Caco-2 (cell line): ENCODE results near the gene ST6GALNAC1. TPM values are rescaled to one million over a fixed set of nuclear protein-coding genes. Genes with fewer than 3 reads are reported as not detected.

Experiments
- BruUV-seq: library from RNA; stranded (reverse); fragments of 400-500 nt; replicated peaks from 2 replicates; lab custom pipeline; 2021; lab: Mats Ljungman, UMichigan
- CTCF ChIA-PET: fragments of 300-600 bp; sonication (Branson Sonifier 250); formaldehyde crosslinking; loops from one replicate; lab custom pipeline; 2022; ENCODE audit warnings: antibody characterized with exemption; lab: Charles Lee
- POLR2A ChIA-PET: fragments of 300-600 bp; sonication (Branson Sonifier 250); formaldehyde crosslinking; loops from one replicate; lab custom pipeline; 2022; ENCODE audit warnings: antibody characterized with exemption; lab: Charles Lee
- DNase-seq, 2 experiments: peaks; one replicate each; pipeline versions ENCODE4 v3.0.0 to v3.0.0-alpha.2; 2020 to 2022
- H3K27me3 ChIP-seq: replicated peaks from 2 replicates; pipeline ENCODE4 v1.6.0; 2011; ENCODE audit warnings: low read length; ENCODE audit not compliant: control insufficient read depth, insufficient read depth
- H3K36me3 ChIP-seq: 2 replicates; pipeline ENCODE4 v1.5.1; 2011; ENCODE audit warnings: low read length; ENCODE audit not compliant: control insufficient read depth, insufficient read depth
- H3K4me1 ChIP-seq: fragments of 250-450 bp; sonication (Bioruptor Pico); 2 replicates; pipeline ENCODE4 v1.5.1; 2020; ENCODE audit warnings: mild to moderate bottlenecking
- H3K4me3 ChIP-seq: 2 replicates; pipeline ENCODE4 v1.5.1; 2011; ENCODE audit warnings: low read depth, mild to moderate bottlenecking, control low read depth, low read length
- H3K9me3 ChIP-seq: fragments of 250-450 bp; sonication (Bioruptor Pico); 2 replicates; pipeline ENCODE4 v1.5.1; 2020; ENCODE audit warnings: mild to moderate bottlenecking, moderate library complexity
- H3K27ac Mint-ChIP-seq: one replicate; pipeline ENCODE4 v1.8.0; 2022; ENCODE audit warnings: mixed read lengths; ENCODE audit not compliant: unreplicated experiment
- H3K27me3 Mint-ChIP-seq: one replicate; pipeline ENCODE4 v1.8.0; 2022; ENCODE audit warnings: mixed read lengths; ENCODE audit not compliant: insufficient read depth, unreplicated experiment
- H3K36me3 Mint-ChIP-seq: one replicate; pipeline ENCODE4 v1.8.0; 2022; ENCODE audit warnings: mild to moderate bottlenecking, mixed read lengths; ENCODE audit not compliant: insufficient read depth, unreplicated experiment
- H3K4me1 Mint-ChIP-seq: one replicate; pipeline ENCODE4 v1.8.0; 2022; ENCODE audit warnings: low read depth, mixed read lengths; ENCODE audit not compliant: unreplicated experiment
- H3K4me3 Mint-ChIP-seq: one replicate; pipeline ENCODE4 v1.8.0; 2022; ENCODE audit warnings: mild to moderate bottlenecking, moderate library complexity, mixed read lengths; ENCODE audit not compliant: unreplicated experiment
- H3K9me3 Mint-ChIP-seq: one replicate; pipeline ENCODE4 v1.8.0; 2022; ENCODE audit warnings: mixed read lengths; ENCODE audit not compliant: unreplicated experiment
- intact Hi-C: fragments of 100-400 bp; cut with micrococcal nuclease; formaldehyde crosslinking; loops from one replicate; pipeline ENCODE4 v1.10.0; 2022; ENCODE audit not compliant: unreplicated experiment
- total RNA-seq: library from RNA; stranded (reverse); gene quantifications from 2 replicates; pipeline ENCODE4 v1.2.3, GENCODE V29; 2022
- TF ChIP-seq, protein P1 (sequence below), 2 experiments: fragments of 200-600 bp in 1 of 2; IDR thresholded peaks; 1 replicate in 1 of 2; 2 replicates in 1 of 2; pipeline versions ENCODE4 v1.5.1 to v1.8.0; 2011 to 2022; ENCODE audit warnings: antibody characterized with exemption in 1 of 2, control low read depth in 1 of 2, inconsistent platforms in 1 of 2, low read depth in 1 of 2, low read length in 1 of 2, mild to moderate bottlenecking in 1 of 2, moderate library complexity in 1 of 2; ENCODE audit not compliant: insufficient read depth in 1 of 2, severe bottlenecking in 1 of 2, unreplicated experiment in 1 of 2

ST6GALNAC1 gene
- total RNA-seq, 1 experiment from 2014 or later = 1.7 TPM

DNA sequence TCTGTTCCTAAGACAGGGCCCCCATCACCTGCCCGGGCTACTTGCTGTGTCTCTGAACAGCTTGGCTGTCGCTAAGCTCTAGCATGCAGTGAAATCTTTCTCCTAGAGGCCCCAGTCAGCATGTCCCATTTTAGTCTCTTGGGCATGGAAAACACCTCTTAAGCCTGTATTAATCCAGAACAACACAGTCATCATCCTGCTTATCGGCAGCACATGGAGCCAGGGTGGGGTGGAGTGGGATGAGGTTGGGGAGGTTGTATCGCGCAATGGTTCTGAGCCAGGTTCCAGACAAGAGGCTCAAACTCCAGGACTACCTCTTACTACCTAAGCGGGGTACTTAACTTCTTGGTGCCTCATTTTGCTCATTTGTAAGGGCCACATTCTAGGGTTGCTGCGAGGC is 65.7 kb downstream of the ST6GALNAC1 start:
- no peak overlapping the region for H3K27ac Mint-ChIP-seq
- H3K36me3 Mint-ChIP-seq = peaks cover 11% of the 10 kb centered on the region
- Histone ChIP-seq H3K4me1 (no peaks in the 10 kb centered on the region), H3K27me3 (no peaks in the 10 kb centered on the region), H3K9me3 (no peaks in the 10 kb centered on the region), H3K4me3 (no peak overlapping the region), H3K36me3 (no peaks in the 10 kb centered on the region)
- no peaks in the 10 kb centered on the region for H3K9me3 Mint-ChIP-seq
- CTCF ChIA-PET = interaction anchor here (0.5 kb wide), 1 partner anchor 121 kb away, joined by 3 read pairs; no protein-coding TSS in a partner anchor
- H3K4me3 Mint-ChIP-seq = no peak overlapping the region
- DNase-seq = no peak
- intact Hi-C loops = no loop called here
- TF ChIP-seq, protein P1, sequence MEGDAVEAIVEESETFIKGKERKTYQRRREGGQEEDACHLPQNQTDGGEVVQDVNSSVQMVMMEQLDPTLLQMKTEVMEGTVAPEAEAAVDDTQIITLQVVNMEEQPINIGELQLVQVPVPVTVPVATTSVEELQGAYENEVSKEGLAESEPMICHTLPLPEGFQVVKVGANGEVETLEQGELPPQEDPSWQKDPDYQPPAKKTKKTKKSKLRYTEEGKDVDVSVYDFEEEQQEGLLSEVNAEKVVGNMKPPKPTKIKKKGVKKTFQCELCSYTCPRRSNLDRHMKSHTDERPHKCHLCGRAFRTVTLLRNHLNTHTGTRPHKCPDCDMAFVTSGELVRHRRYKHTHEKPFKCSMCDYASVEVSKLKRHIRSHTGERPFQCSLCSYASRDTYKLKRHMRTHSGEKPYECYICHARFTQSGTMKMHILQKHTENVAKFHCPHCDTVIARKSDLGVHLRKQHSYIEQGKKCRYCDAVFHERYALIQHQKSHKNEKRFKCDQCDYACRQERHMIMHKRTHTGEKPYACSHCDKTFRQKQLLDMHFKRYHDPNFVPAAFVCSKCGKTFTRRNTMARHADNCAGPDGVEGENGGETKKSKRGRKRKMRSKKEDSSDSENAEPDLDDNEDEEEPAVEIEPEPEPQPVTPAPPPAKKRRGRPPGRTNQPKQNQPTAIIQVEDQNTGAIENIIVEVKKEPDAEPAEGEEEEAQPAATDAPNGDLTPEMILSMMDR (IDR thresholded peaks at IDR 0.05; ENCODE audit: insufficient read depth in 1 of 2, low read depth in 1 of 2, low read length in 1 of 2, severe bottlenecking in 1 of 2, unreplicated experiment in 1 of 2) = no peak
- POLR2A ChIA-PET = no interaction called here
- no peaks in the 10 kb centered on the region for H3K4me1 Mint-ChIP-seq
- no TSS peak for BruUV-seq
- no peaks in the 10 kb centered on the region for H3K27me3 Mint-ChIP-seq

DNA sequence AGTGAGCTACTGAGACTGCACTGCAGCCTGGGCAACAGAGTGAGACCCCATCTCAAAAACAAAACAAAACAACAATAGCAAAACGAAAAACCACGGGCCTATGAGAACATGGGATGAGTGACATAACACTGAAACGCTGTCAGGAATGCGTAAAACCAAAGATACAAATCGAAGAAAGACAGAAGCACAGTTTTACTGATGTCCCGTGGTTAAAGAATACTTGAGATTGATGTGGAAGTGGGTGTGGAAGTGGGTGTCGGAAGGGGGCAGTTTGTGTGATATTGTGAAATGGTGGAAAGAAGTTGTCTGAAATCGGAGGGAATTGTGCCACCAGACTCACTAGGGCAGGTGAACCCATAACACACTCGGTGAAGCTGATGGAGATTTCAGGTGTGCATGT is 67.4 kb downstream of the ST6GALNAC1 start:
- BruUV-seq = no TSS peak
- no peak overlapping the region for H3K4me3 ChIP-seq
- H3K4me1 ChIP-seq = peaks cover under 1% of the 10 kb centered on the region; the same call in 1 of the 2 replicates
- DNase-seq = no peak
- CTCF ChIA-PET = no interaction called here
- Mint-ChIP-seq H3K27ac (no peak overlapping the region), H3K27me3 (no peaks in the 10 kb centered on the region), H3K4me3 (no peak overlapping the region), H3K36me3 (peaks cover 11% of the 10 kb centered on the region), H3K4me1 (no peaks in the 10 kb centered on the region), H3K9me3 (no peaks in the 10 kb centered on the region)
- no peaks in the 10 kb centered on the region for H3K36me3 ChIP-seq
- POLR2A ChIA-PET = no interaction called here
- H3K27me3 ChIP-seq = no peaks in the 10 kb centered on the region
- intact Hi-C loops = no loop called here
- TF ChIP-seq, protein P1 (IDR thresholded peaks at IDR 0.05; ENCODE audit: insufficient read depth in 1 of 2, low read depth in 1 of 2, low read length in 1 of 2, severe bottlenecking in 1 of 2, unreplicated experiment in 1 of 2) = no peak
- no peaks in the 10 kb centered on the region for H3K9me3 ChIP-seq

DNA sequence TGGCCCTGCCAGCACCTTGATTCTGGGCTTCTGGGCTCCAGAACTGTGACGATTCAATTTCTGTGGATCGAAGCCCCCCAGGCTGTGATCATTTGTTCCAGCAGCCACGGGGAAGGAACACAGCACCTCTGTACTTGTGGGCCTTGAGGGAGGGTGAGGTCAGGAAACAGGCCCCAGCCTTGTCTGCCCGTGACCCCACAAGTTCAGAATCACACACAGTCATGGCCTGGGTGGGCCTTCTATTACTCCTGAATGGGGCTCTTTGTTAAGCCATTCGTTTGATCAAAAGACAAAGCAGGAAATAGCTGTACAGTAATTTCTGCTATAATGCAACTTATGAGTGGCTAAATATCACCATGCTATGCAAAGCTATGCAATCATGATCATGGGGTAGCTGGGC is 68.0 kb downstream of the ST6GALNAC1 start:
- no peak for DNase-seq
- ChIA-PET CTCF (no interaction called here), POLR2A (no interaction called here)
- Histone ChIP-seq H3K4me3 (no peak overlapping the region), H3K9me3 (no peaks in the 10 kb centered on the region), H3K36me3 (no peaks in the 10 kb centered on the region), H3K4me1 (peaks cover 7% of the 10 kb centered on the region; the same call in 1 of the 2 replicates), H3K27me3 (no peaks in the 10 kb centered on the region)
- intact Hi-C loops = no loop called here
- peaks cover 16% of the 10 kb centered on the region for H3K36me3 Mint-ChIP-seq
- no TSS peak for BruUV-seq
- TF ChIP-seq, protein P1 (IDR thresholded peaks at IDR 0.05; ENCODE audit: insufficient read depth in 1 of 2, low read depth in 1 of 2, low read length in 1 of 2, severe bottlenecking in 1 of 2, unreplicated experiment in 1 of 2) = no peak
- no peaks in the 10 kb centered on the region for H3K9me3 Mint-ChIP-seq
- no peaks in the 10 kb centered on the region for H3K27me3 Mint-ChIP-seq
- no peak overlapping the region for H3K27ac Mint-ChIP-seq
- H3K4me3 Mint-ChIP-seq = no peak overlapping the region
- no peaks in the 10 kb centered on the region for H3K4me1 Mint-ChIP-seq

Other genes starting within 250 kb of the ST6GALNAC1 start
- 37.6 and 39.2 TPM in 2 replicates for gene UBE2O, start 190.6 kb downstream of the ST6GALNAC1 start, total RNA-seq
- gene AANAT, start 176.2 kb downstream of the ST6GALNAC1 start, total RNA-seq = not detected in 2 replicates
- 33.8 and 37.2 TPM in 2 replicates for gene RHBDF2, start 142.3 kb downstream of the ST6GALNAC1 start, total RNA-seq
- 0.32 and 1.0 TPM in 2 replicates for gene CYGB, start 106.0 kb downstream of the ST6GALNAC1 start, total RNA-seq
- not detected in 2 replicates for gene PRCD, start 103.7 kb downstream of the ST6GALNAC1 start, total RNA-seq
- 0.77 and 2.5 TPM in 2 replicates for gene ST6GALNAC2, start 57.9 kb downstream of the ST6GALNAC1 start, total RNA-seq
- gene MXRA7, start 67.2 kb upstream of the ST6GALNAC1 start, total RNA-seq = 66.8 and 70.2 TPM in 2 replicates
- gene JMJD6, start 82.8 kb upstream of the ST6GALNAC1 start, total RNA-seq = 37.4 and 48.2 TPM in 2 replicates
- gene METTL23, start 83.1 kb upstream of the ST6GALNAC1 start, total RNA-seq = 37.7 and 38.8 TPM in 2 replicates
- gene SRSF2, start 93.6 kb upstream of the ST6GALNAC1 start, total RNA-seq = 349 and 356 TPM in 2 replicates
- 40.4 and 47.5 TPM in 2 replicates for gene MFSD11, start 94.4 kb upstream of the ST6GALNAC1 start, total RNA-seq
- gene MGAT5B, start 224.6 kb upstream of the ST6GALNAC1 start, total RNA-seq = 8.9 and 9.1 TPM in 2 replicates